NT2/D1 (cell line): Measurements from ENCODE around the gene KIZ.

ENCODE experiments used
- SUZ12 ChIP-seq: IDR thresholded peaks from 2 replicates; pipeline ENCODE4 v1.6.1; 2011; ENCODE audit not compliant: insufficient read length, insufficient read depth; ENCODE audit errors: extremely low read depth
- YY1 ChIP-seq: IDR thresholded peaks from 2 replicates; pipeline ENCODE4 v1.6.1; 2011; ENCODE audit not compliant: insufficient read length, insufficient read depth
- ZNF274 ChIP-seq: IDR thresholded peaks from 2 replicates; pipeline ENCODE4 v1.6.1; 2011; ENCODE audit warnings: mild to moderate bottlenecking, low read depth, low read length

DNA sequence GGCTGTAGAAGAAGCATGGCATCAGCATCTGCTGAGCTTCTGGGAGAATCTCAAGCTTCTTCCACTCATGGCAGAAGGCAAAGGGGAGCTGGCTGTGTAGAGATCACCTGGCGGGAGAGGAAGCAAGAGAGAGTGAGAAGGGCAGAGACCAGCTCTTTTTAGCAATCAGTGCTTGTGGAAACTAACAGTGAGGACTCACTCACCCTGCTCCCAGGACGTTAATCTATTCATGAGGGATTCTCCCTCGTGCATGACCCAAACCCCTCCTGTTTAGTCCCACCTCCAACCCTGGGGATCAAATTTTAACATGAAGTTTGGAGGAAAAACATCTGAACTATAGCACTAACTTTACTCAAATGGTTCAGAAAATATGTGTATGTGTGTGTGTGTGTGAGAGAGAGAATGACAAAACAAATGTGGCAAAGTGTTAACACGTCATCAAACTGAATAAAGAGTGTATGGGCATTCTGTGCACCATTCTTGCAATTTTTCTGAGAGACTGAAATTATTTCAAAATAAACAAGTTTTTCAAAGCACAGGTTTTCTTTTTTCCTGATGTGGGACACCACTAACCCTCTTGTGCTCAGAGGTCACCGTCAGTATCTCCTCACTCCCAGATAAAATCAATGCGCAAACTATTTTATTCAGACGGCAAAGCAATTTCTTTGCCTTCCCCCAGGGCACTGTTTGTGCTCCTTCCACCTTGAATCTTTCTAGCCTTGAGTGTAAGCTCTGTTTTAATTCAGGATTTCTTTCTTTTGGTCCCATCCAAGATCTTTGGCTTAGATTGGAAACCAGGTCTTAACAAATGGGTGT is 154.0 kb downstream of the KIZ start:
- TF ChIP-seq SUZ12 (no peak), YY1 (no peak), ZNF274 (no peak)
